ENCODE results near the gene RNF32. TPM values are rescaled to one million over a fixed set of nuclear protein-coding genes. Genes with fewer than 3 reads are reported as not detected.

RNF32 gene
- total RNA-seq: not detected

- ATAC-seq (ENCODE audit: insufficient number of reproducible peaks, low FRiP score, low read depth) (peak; percentile 64), DNase-seq (ENCODE audit: low spot score) (peak; percentile 45)
- Histone ChIP-seq H3K9me3 (no peaks in the 10 kb centered on the region), H3K4me1 (ENCODE audit: control insufficient read depth in 1 of 2, low read depth in 2 of 2) (peaks cover 5% of the 10 kb centered on the region in 2 donors), H3K36me3 (no peaks in the 10 kb centered on the region), H3K4me3 (peak within 1 kb of the TSS; percentile 78), H3K27me3 (replicated peaks; ENCODE audit: insufficient read depth) (no peaks in the 10 kb centered on the region), H3K27ac (peak within 1 kb of the TSS in 1 of 2 donors; percentile 20)
- no peak for TF ChIP-seq CTCF (IDR thresholded peaks at IDR 0.05)
These were observed at the start of gene RNF32 for GRCh38 chr7:156640257-156640948. Gene RNF32 (plus strand): TSS chr7:156640774. CDS start chr7:156643878, 3,104 bp downstream.

GRCh38 chr7:156592155-156592884, 48.3 kb upstream of the RNF32 start:
- Histone ChIP-seq H3K4me3 (no peak overlapping the region), H3K4me1 (ENCODE audit: control insufficient read depth in 1 of 2, low read depth in 2 of 2) (no peaks in the 10 kb centered on the region), H3K36me3 (no peaks in the 10 kb centered on the region), H3K9me3 (peaks cover 7% of the 10 kb centered on the region), H3K27me3 (replicated peaks; ENCODE audit: insufficient read depth) (no peaks in the 10 kb centered on the region), H3K27ac (no peak overlapping the region)
- no peak for TF ChIP-seq CTCF (IDR thresholded peaks at IDR 0.05)
- no peak for ATAC-seq (ENCODE audit: insufficient number of reproducible peaks, low FRiP score, low read depth)
- DNase-seq (ENCODE audit: low spot score): no peak

GRCh38 chr7:156594283-156595080, 46.1 kb upstream of the RNF32 start:
- ATAC-seq (ENCODE audit: insufficient number of reproducible peaks, low FRiP score, low read depth) (no peak), DNase-seq (ENCODE audit: low spot score) (no peak)
- Histone ChIP-seq H3K27me3 (replicated peaks; ENCODE audit: insufficient read depth) (no peaks in the 10 kb centered on the region), H3K36me3 (no peaks in the 10 kb centered on the region), H3K9me3 (peaks cover 7% of the 10 kb centered on the region), H3K4me1 (ENCODE audit: control insufficient read depth in 1 of 2, low read depth in 2 of 2) (no peaks in the 10 kb centered on the region), H3K4me3 (no peak overlapping the region), H3K27ac (no peak overlapping the region)
- no peak for TF ChIP-seq CTCF (IDR thresholded peaks at IDR 0.05)

- Histone ChIP-seq H3K27ac (no peak overlapping the region), H3K36me3 (no peaks in the 10 kb centered on the region), H3K9me3 (no peaks in the 10 kb centered on the region), H3K4me1 (ENCODE audit: control insufficient read depth in 1 of 2, low read depth in 2 of 2) (no peaks in the 10 kb centered on the region), H3K27me3 (replicated peaks; ENCODE audit: insufficient read depth) (no peaks in the 10 kb centered on the region), H3K4me3 (no peak overlapping the region)
- TF ChIP-seq CTCF (IDR thresholded peaks at IDR 0.05): no peak
- ATAC-seq (ENCODE audit: insufficient number of reproducible peaks, low FRiP score, low read depth): no peak
- no peak for DNase-seq (ENCODE audit: low spot score)
These were observed 40.1 kb upstream of the RNF32 start for GRCh38 chr7:156600496-156600895.

- no peak overlapping the region for H3K27ac ChIP-seq
- no peak for ATAC-seq (ENCODE audit: insufficient number of reproducible peaks, low FRiP score, low read depth)
- no peak for TF ChIP-seq CTCF (IDR thresholded peaks at IDR 0.05)
- no peaks in the 10 kb centered on the region for H3K4me1 ChIP-seq (ENCODE audit: control insufficient read depth in 1 of 2, low read depth in 2 of 2)
- no peaks in the 10 kb centered on the region for H3K36me3 ChIP-seq
- no peak for DNase-seq (ENCODE audit: low spot score)
- H3K9me3 ChIP-seq: no peaks in the 10 kb centered on the region
- H3K27me3 ChIP-seq (replicated peaks; ENCODE audit: insufficient read depth): no peaks in the 10 kb centered on the region
- no peak overlapping the region for H3K4me3 ChIP-seq
These were observed 38.3 kb upstream of the RNF32 start for GRCh38 chr7:156602283-156602682.
